ENCODE data around the gene OLFML2B. TPM values are rescaled to one million over a fixed set of nuclear protein-coding genes. Genes with fewer than 3 reads are reported as not detected.
"Not testable (repeated sequence)": the region's sequence is repeated elsewhere in the genome, so short reads cannot be mapped to it uniquely, and the experiment has no call there.

Gene OLFML2B
- polyA plus RNA-seq, 1 of the 3 experiments (the other 2 are of a cell fraction): 7.3 TPM

GRCh38 chr1:162067466-162067865 is 43.8 kb upstream of the OLFML2B start:
- ChIA-PET POLR2A (no interaction called here), CTCF (no interaction called here)
- H3K4me2 ChIP-seq: no peak overlapping the region
- H3K79me2 ChIP-seq (ENCODE audit: insufficient read depth): no peaks in the 10 kb centered on the region
- DNase-seq: no peak
- no peaks in the 10 kb centered on the region for H3K9me2 ChIP-seq
- H3F3A ChIP-seq (replicated peaks; ENCODE audit: insufficient read depth): peaks cover 10% of the 10 kb centered on the region
- no peaks in the 10 kb centered on the region for H3K9me3 ChIP-seq
- no peak overlapping the region for H3K27ac ChIP-seq (ENCODE audit: low read depth in 2 of 2, low read length in 1 of 2)
- no peak overlapping the region for H2AFZ ChIP-seq (ENCODE audit: low read depth)
- H3K4me3 ChIP-seq (ENCODE audit: low read depth in 2 of 2, low read length in 1 of 2): no peak overlapping the region
- H3K4me1 ChIP-seq (ENCODE audit: control insufficient read depth in 1 of 2, insufficient read depth in 2 of 2, low read depth in 1 of 2, low read length in 1 of 2): peaks cover 10 to 28% of the 10 kb centered on the region in 2 experiments; a peak in 3 of 4 replicates
- TF ChIP-seq EP300 (IDR thresholded peaks at IDR 0.05; ENCODE audit: borderline replicate concordance in 1 of 2, low read depth in 1 of 2, low read length in 1 of 2) (no peak), RCOR1 (IDR thresholded peaks at IDR 0.05; ENCODE audit: low read length) (no peak), RAD21 (IDR thresholded peaks at IDR 0.05; ENCODE audit: low read length) (no peak), RFX5 (IDR thresholded peaks at IDR 0.05; ENCODE audit: low read length) (no peak), NFIC (IDR thresholded peaks at IDR 0.05; ENCODE audit: borderline replicate concordance) (no peak), GABPA (IDR thresholded peaks at IDR 0.05; ENCODE audit: low read depth) (no peak), CHD2 (IDR thresholded peaks at IDR 0.05; ENCODE audit: low read length, partially characterized antibody) (no peak), MEF2A (IDR thresholded peaks at IDR 0.05; ENCODE audit: borderline replicate concordance, low read depth) (no peak)
- no peaks in the 10 kb centered on the region for H3K36me3 ChIP-seq (replicated peaks in 1 of 2; ENCODE audit: control insufficient read depth in 1 of 2, insufficient read depth in 2 of 2, low read length in 1 of 2)
- no peak overlapping the region for H3K9ac ChIP-seq
- H4K20me1 ChIP-seq (ENCODE audit: insufficient read depth): no peaks in the 10 kb centered on the region
- H3K27me3 ChIP-seq (ENCODE audit: insufficient read depth): peaks cover 24% of the 10 kb centered on the region
- 29% methylated on average over 1 of the region's 1 CpG for WGBS (ENCODE audit: low lambda C conversion rate)

DNA sequence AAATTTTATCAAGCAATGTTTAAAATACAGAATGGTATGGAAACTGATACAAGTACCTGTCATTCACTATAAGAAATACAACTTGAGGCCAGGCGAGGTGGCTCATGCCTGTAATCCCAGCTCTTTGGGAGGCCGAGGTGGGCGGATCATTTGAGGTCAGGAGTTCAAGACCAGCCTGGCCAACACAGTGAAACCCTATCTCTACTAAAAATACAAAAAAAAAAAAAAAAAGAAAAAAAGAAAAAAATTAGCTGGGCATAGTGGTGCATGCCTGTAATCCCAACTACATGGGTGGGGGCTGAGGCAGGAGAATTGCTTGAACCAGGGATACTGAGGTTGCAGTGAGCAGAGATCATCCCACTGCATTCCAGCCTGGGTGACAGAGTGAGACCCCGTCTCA is 43.2 kb upstream of the OLFML2B start:
- DNase-seq; H4K20me1 ChIP-seq (ENCODE audit: insufficient read depth); H3K27ac ChIP-seq (ENCODE audit: low read depth in 2 of 2, low read length in 1 of 2); H3K9me3 ChIP-seq; H3F3A ChIP-seq (replicated peaks; ENCODE audit: insufficient read depth); H3K9me2 ChIP-seq; H2AFZ ChIP-seq (ENCODE audit: low read depth); H3K4me3 ChIP-seq (ENCODE audit: low read depth in 2 of 2, low read length in 1 of 2); H3K36me3 ChIP-seq (replicated peaks in 1 of 2; ENCODE audit: control insufficient read depth in 1 of 2, insufficient read depth in 2 of 2, low read length in 1 of 2); H3K4me2 ChIP-seq; POLR2A ChIA-PET; H3K9ac ChIP-seq; H3K79me2 ChIP-seq (ENCODE audit: insufficient read depth): not testable (repeated sequence)
- H3K27me3 ChIP-seq (ENCODE audit: insufficient read depth): peaks cover 19% of the 10 kb centered on the region
- peaks cover 13 to 30% of the 10 kb centered on the region in 2 experiments; a peak in 3 of 4 replicates for H3K4me1 ChIP-seq (ENCODE audit: control insufficient read depth in 1 of 2, insufficient read depth in 2 of 2, low read depth in 1 of 2, low read length in 1 of 2)
- CTCF ChIA-PET: interaction anchor here (0.6 to 1.0 kb wide), 2 partner anchors 50 to 201 kb away, joined by 3 read pairs; no protein-coding TSS in a partner anchor
- WGBS (ENCODE audit: low lambda C conversion rate): 51% methylated on average over 4 of the region's 4 CpGs

DNA sequence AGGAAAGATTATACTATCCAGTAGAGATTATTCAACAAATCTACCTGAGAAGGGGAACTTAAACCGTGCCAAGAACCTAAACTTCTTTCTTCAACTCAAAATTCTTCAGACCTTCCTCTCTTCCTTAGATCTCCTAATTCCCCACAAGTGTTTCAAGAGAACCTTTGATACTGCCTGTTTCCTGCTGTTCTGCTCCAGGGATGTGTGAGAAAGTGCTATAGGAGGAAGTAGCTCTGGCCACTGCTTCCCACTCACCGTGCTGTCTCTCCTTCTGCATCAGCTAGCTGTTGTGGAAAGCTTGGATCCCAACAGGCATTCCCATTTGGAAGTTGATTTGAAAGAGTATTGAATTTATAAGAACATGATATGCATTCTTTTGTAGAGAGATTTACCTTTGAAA is 41.3 kb upstream of the OLFML2B start:
- Histone ChIP-seq H3K9ac (no peak overlapping the region), H3K36me3 (replicated peaks in 1 of 2; ENCODE audit: control insufficient read depth in 1 of 2, insufficient read depth in 2 of 2, low read length in 1 of 2) (no peaks in the 10 kb centered on the region), H3F3A (replicated peaks; ENCODE audit: insufficient read depth) (peaks cover 10% of the 10 kb centered on the region), H2AFZ (ENCODE audit: low read depth) (no peak overlapping the region), H3K27me3 (ENCODE audit: insufficient read depth) (peaks cover under 1% of the 10 kb centered on the region; the same call in 1 of the 2 replicates), H3K4me1 (ENCODE audit: control insufficient read depth in 1 of 2, insufficient read depth in 2 of 2, low read depth in 1 of 2, low read length in 1 of 2) (peaks cover 13 to 18% of the 10 kb centered on the region in 2 experiments; a peak in 3 of 4 replicates), H4K20me1 (ENCODE audit: insufficient read depth) (no peaks in the 10 kb centered on the region), H3K9me3 (no peaks in the 10 kb centered on the region), H3K9me2 (no peaks in the 10 kb centered on the region), H3K27ac (ENCODE audit: low read depth in 2 of 2, low read length in 1 of 2) (no peak overlapping the region), H3K79me2 (ENCODE audit: insufficient read depth) (no peaks in the 10 kb centered on the region), H3K4me3 (ENCODE audit: low read depth in 2 of 2, low read length in 1 of 2) (no peak overlapping the region; a peak in 1 of 4 replicates), H3K4me2 (no peak overlapping the region)
- no peak for DNase-seq
- ChIA-PET POLR2A (no interaction called here), CTCF (interaction anchor here (0.6 to 5.3 kb wide), 5 partner anchors 160 to 327 kb away, joined by 3 to 20 read pairs (median 3); no protein-coding TSS in a partner anchor)
- 93% methylated on average over 2 of the region's 2 CpGs for WGBS (ENCODE audit: low lambda C conversion rate)
- no peak for TF ChIP-seq FOXM1 (IDR thresholded peaks at IDR 0.05; ENCODE audit: low read depth)

All from SK-N-SH (cell line).